ENCODE data around the gene PLEKHA5. TPM values are rescaled to one million over a fixed set of nuclear protein-coding genes. Genes with fewer than 3 reads are reported as not detected.

Gene PLEKHA5
- polyA plus RNA-seq, 1 donor (not counting 4 experiments of a cell fraction or from before 2014, with no cell fraction given), result 21.7 TPM

- FAIRE-seq (no peak), DNase-seq (ENCODE audit: low read depth, low spot score) (no peak)
- peaks cover 22% of the 10 kb centered on the region for H3K4me1 ChIP-seq (ENCODE audit: control insufficient read depth, extremely low read depth, insufficient read depth, low read length)
- no peaks in the 10 kb centered on the region for H3K9me3 ChIP-seq (ENCODE audit: control insufficient read depth, low read depth, low read length)
- no peak overlapping the region for H3K4me2 ChIP-seq (ENCODE audit: control insufficient read depth, extremely low read depth, insufficient read depth, low read depth, low read length)
- H3K79me2 ChIP-seq (ENCODE audit: control insufficient read depth, insufficient read depth, low read length), result no peaks in the 10 kb centered on the region
- H3K27ac ChIP-seq (ENCODE audit: control insufficient read depth, insufficient read depth, low read length), result no peak overlapping the region
- dilution Hi-C loops (cut with MboI; ENCODE audit: extremely low pct_ligation_motif_present, low sequenced_read_pairs), result no loop called here
- no peaks in the 10 kb centered on the region for H3K36me3 ChIP-seq (ENCODE audit: control insufficient read depth in 2 of 2, extremely low read depth in 1 of 2, insufficient read depth in 2 of 2, low read length in 2 of 2)
- H3K27me3 ChIP-seq (ENCODE audit: control insufficient read depth, extremely low read depth, insufficient read depth, low read length), result no peaks in the 10 kb centered on the region
- H4K20me1 ChIP-seq (ENCODE audit: control insufficient read depth, extremely low read depth, insufficient read depth, low read length), result no peaks in the 10 kb centered on the region
- H2AFZ ChIP-seq (ENCODE audit: control insufficient read depth, low read length), result no peak overlapping the region
- H3K4me3 ChIP-seq (ENCODE audit: control insufficient read depth in 2 of 3, extremely low read depth in 1 of 3, insufficient read depth in 2 of 3, low read depth in 1 of 3, low read length in 3 of 3), result no peak overlapping the region
- H3K9ac ChIP-seq (ENCODE audit: control insufficient read depth, extremely low read depth, insufficient read depth, low read length), result no peak overlapping the region
- no peaks in the 10 kb centered on the region for H3K9me1 ChIP-seq (ENCODE audit: control insufficient read depth, extremely low read depth, insufficient read depth, low read length)
- TF ChIP-seq EZH2 (IDR thresholded peaks at IDR 0.05; ENCODE audit: low read length) (no peak), CTCF (optimal IDR thresholded peaks at IDR 0.05 in 1 of 3, IDR thresholded peaks at IDR 0.05 in 1 of 3, conservative IDR thresholded peaks at IDR 0.05 in 1 of 3; ENCODE audit: extremely low read depth in 1 of 3, insufficient read depth in 2 of 3, low read length in 3 of 3) (no peak)
Measured at GRCh38 chr12:19404242-19404880, 274.8 kb downstream of the PLEKHA5 start.

- H3K9ac ChIP-seq (ENCODE audit: control insufficient read depth, extremely low read depth, insufficient read depth, low read length), result no peak overlapping the region
- no peak for FAIRE-seq
- DNase-seq (ENCODE audit: low read depth, low spot score), result no peak
- no peaks in the 10 kb centered on the region for H3K79me2 ChIP-seq (ENCODE audit: control insufficient read depth, insufficient read depth, low read length)
- H4K20me1 ChIP-seq (ENCODE audit: control insufficient read depth, extremely low read depth, insufficient read depth, low read length), result no peaks in the 10 kb centered on the region
- H3K36me3 ChIP-seq (ENCODE audit: control insufficient read depth in 2 of 2, extremely low read depth in 1 of 2, insufficient read depth in 2 of 2, low read length in 2 of 2), result no peaks in the 10 kb centered on the region
- H3K4me1 ChIP-seq (ENCODE audit: control insufficient read depth, extremely low read depth, insufficient read depth, low read length), result peaks cover 21% of the 10 kb centered on the region
- dilution Hi-C loops (cut with MboI; ENCODE audit: extremely low pct_ligation_motif_present, low sequenced_read_pairs), result no loop called here
- H3K4me2 ChIP-seq (ENCODE audit: control insufficient read depth, extremely low read depth, insufficient read depth, low read depth, low read length), result no peak overlapping the region
- H3K27ac ChIP-seq (ENCODE audit: control insufficient read depth, insufficient read depth, low read length), result no peak overlapping the region
- H3K9me1 ChIP-seq (ENCODE audit: control insufficient read depth, extremely low read depth, insufficient read depth, low read length), result no peaks in the 10 kb centered on the region
- no peaks in the 10 kb centered on the region for H3K27me3 ChIP-seq (ENCODE audit: control insufficient read depth, extremely low read depth, insufficient read depth, low read length)
- H3K9me3 ChIP-seq (ENCODE audit: control insufficient read depth, low read depth, low read length), result no peaks in the 10 kb centered on the region
- no peak overlapping the region for H3K4me3 ChIP-seq (ENCODE audit: control insufficient read depth in 2 of 3, extremely low read depth in 1 of 3, insufficient read depth in 2 of 3, low read depth in 1 of 3, low read length in 3 of 3)
- TF ChIP-seq EZH2 (IDR thresholded peaks at IDR 0.05; ENCODE audit: low read length) (no peak), CTCF (optimal IDR thresholded peaks at IDR 0.05 in 1 of 3, IDR thresholded peaks at IDR 0.05 in 1 of 3, conservative IDR thresholded peaks at IDR 0.05 in 1 of 3; ENCODE audit: extremely low read depth in 1 of 3, insufficient read depth in 2 of 3, low read length in 3 of 3) (no peak)
- H2AFZ ChIP-seq (ENCODE audit: control insufficient read depth, low read length), result no peak overlapping the region
Measured at GRCh38 chr12:19409376-19409775, 279.8 kb downstream of the PLEKHA5 start.

Data from keratinocyte (primary cell).